MM.1S (cell line): ENCODE data around the gene CPS1.
A peak's percentile ranks its signal among the peaks of the same experiment; 100 is the strongest.

Experiments
- DNase-seq: peaks from one replicate; pipeline ENCODE4 v3.0.0-alpha.2; 2015
- H2AFZ ChIP-seq: fragments of 300-600 bp; sonication (generic); 2 replicates; pipeline ENCODE4 v1.6.0; 2016; ENCODE audit warnings: antibody characterized with exemption, low read length
- H3F3A ChIP-seq: fragments of 300-600 bp; sonication (generic); 2 replicates; pipeline ENCODE4 v1.6.1; 2016; ENCODE audit warnings: mild to moderate bottlenecking, antibody characterized with exemption, low read length, moderate library complexity, mixed read lengths; ENCODE audit not compliant: insufficient read depth
- H3K27ac ChIP-seq: fragments of 300-600 bp; sonication (generic); 2 replicates; pipeline ENCODE4 v1.5.1; 2016; ENCODE audit warnings: mild to moderate bottlenecking, low read length
- H3K27me3 ChIP-seq: fragments of 300-600 bp; sonication (generic); replicated peaks from 2 replicates; pipeline ENCODE4 v1.6.0; 2016; ENCODE audit warnings: low read length; ENCODE audit not compliant: insufficient read depth
- H3K36me3 ChIP-seq: fragments of 300-600 bp; sonication (generic); replicated peaks from 2 replicates; pipeline ENCODE4 v1.6.1; 2016; ENCODE audit warnings: mild to moderate bottlenecking, low read length, mixed read lengths; ENCODE audit not compliant: insufficient read depth
- H3K4me1 ChIP-seq: fragments of 300-600 bp; sonication (generic); 2 replicates; pipeline ENCODE4 v1.6.1; 2016; ENCODE audit warnings: low read length, mixed read lengths
- H3K4me2 ChIP-seq: fragments of 300-600 bp; sonication (generic); 2 replicates; pipeline ENCODE4 v1.6.0; 2016; ENCODE audit warnings: low read depth, low read length
- H3K4me3 ChIP-seq: fragments of 300-600 bp; sonication (generic); 2 replicates; pipeline ENCODE4 v1.5.1; 2016; ENCODE audit warnings: low read length, mixed read lengths
- H3K79me2 ChIP-seq: fragments of 300-600 bp; sonication (generic); 2 replicates; pipeline ENCODE4 v1.6.1; 2016; ENCODE audit warnings: mixed run types, low read length, mixed read lengths
- H3K9ac ChIP-seq: fragments of 300-600 bp; sonication (generic); 2 replicates; pipeline ENCODE4 v1.6.1; 2016; ENCODE audit warnings: low read length, mixed read lengths
- H3K9me2 ChIP-seq: fragments of 300-600 bp; sonication (generic); replicated peaks from 2 replicates; pipeline ENCODE4 v1.6.1; 2016; ENCODE audit warnings: mild to moderate bottlenecking, low read length, mixed read lengths; ENCODE audit not compliant: insufficient read depth
- H3K9me3 ChIP-seq: fragments of 300-600 bp; sonication (generic); replicated peaks from 2 replicates; pipeline ENCODE4 v1.6.1; 2016; ENCODE audit warnings: mild to moderate bottlenecking, low read length, mixed read lengths; ENCODE audit not compliant: insufficient read depth
- H4K20me1 ChIP-seq: fragments of 300-600 bp; sonication (generic); 2 replicates; pipeline ENCODE4 v1.6.1; 2016; ENCODE audit warnings: mild to moderate bottlenecking, low read length, moderate library complexity, mixed read lengths; ENCODE audit not compliant: insufficient read depth
- EZH2 ChIP-seq: fragments of 300-600 bp; sonication (generic); optimal IDR thresholded peaks from 2 replicates; pipeline ENCODE3; 2017; ENCODE audit warnings: low read depth, mild to moderate bottlenecking, antibody characterized with exemption, low read length, mixed read lengths
- EZH2phosphoT487 ChIP-seq: fragments of 300-600 bp; sonication (generic); IDR thresholded peaks from 2 replicates; pipeline ENCODE4 v1.6.1; 2018; ENCODE audit warnings: antibody characterized with exemption, low read length
- TF ChIP-seq, protein P1 (sequence below): fragments of 300-600 bp; sonication (generic); IDR thresholded peaks from 2 replicates; pipeline ENCODE4 v1.5.1; 2016; ENCODE audit warnings: antibody characterized with exemption, low read length, mixed read lengths

CPS1 gene

DNA sequence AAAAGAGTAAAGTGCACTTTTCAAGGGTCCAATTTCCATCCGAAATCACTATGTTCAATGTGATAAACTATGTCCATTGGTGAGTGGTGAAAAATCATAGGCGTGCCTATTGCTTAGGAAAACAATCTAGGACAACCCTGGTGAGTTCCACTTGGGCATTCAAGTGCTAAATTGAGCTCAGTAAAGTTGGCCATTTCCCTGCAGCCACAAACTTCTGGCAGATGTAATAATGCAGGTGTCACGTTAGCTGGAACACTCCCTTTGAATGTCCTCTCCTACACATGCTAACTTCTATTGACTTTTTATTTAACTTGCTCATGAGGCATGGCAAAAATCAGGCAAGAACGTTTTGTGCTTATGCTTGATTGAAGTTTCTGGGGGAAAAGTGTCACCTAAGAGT, 67.1 kb downstream of the CPS1 start:
- DNase-seq = no peak
- Histone ChIP-seq H3F3A (no peaks in the 10 kb centered on the region), H3K36me3 (no peaks in the 10 kb centered on the region), H3K9me2 (no peaks in the 10 kb centered on the region), H3K9me3 (no peaks in the 10 kb centered on the region), H3K4me1 (no peaks in the 10 kb centered on the region), H4K20me1 (no peaks in the 10 kb centered on the region), H3K79me2 (no peaks in the 10 kb centered on the region), H3K27ac (no peak overlapping the region), H3K27me3 (no peaks in the 10 kb centered on the region), H3K4me3 (no peak overlapping the region), H3K9ac (no peak overlapping the region), H3K4me2 (no peak overlapping the region), H2AFZ (no peak overlapping the region)
- no peak for TF ChIP-seq EZH2phosphoT487
- no peak for TF ChIP-seq EZH2
- TF ChIP-seq, protein P1, sequence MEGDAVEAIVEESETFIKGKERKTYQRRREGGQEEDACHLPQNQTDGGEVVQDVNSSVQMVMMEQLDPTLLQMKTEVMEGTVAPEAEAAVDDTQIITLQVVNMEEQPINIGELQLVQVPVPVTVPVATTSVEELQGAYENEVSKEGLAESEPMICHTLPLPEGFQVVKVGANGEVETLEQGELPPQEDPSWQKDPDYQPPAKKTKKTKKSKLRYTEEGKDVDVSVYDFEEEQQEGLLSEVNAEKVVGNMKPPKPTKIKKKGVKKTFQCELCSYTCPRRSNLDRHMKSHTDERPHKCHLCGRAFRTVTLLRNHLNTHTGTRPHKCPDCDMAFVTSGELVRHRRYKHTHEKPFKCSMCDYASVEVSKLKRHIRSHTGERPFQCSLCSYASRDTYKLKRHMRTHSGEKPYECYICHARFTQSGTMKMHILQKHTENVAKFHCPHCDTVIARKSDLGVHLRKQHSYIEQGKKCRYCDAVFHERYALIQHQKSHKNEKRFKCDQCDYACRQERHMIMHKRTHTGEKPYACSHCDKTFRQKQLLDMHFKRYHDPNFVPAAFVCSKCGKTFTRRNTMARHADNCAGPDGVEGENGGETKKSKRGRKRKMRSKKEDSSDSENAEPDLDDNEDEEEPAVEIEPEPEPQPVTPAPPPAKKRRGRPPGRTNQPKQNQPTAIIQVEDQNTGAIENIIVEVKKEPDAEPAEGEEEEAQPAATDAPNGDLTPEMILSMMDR = no peak

DNA sequence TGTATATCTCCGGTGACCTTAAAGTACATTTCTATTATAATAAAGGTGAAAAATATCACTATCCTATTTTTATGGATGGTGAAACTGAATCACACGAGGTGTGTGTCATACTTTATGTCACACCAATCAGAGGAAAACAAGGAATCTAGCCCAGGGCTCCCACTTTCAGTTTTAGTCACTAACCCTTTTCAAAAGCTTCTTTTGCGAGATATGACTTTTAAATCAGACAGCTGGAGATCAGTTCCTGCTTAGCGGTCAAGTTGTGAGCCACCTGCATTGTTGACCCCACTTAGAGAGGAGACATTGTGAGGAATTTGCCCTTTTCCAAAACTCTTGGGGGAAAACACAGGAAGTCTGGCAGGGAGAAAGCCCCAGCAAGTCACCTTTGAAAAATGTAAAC, 70.5 kb downstream of the CPS1 start:
- Histone ChIP-seq H3K4me2 (peak overlapping the region; percentile 22; the same call in 1 of the 2 replicates), H3K27ac (no peak overlapping the region)
- DNase-seq = peak; percentile 25

DNA sequence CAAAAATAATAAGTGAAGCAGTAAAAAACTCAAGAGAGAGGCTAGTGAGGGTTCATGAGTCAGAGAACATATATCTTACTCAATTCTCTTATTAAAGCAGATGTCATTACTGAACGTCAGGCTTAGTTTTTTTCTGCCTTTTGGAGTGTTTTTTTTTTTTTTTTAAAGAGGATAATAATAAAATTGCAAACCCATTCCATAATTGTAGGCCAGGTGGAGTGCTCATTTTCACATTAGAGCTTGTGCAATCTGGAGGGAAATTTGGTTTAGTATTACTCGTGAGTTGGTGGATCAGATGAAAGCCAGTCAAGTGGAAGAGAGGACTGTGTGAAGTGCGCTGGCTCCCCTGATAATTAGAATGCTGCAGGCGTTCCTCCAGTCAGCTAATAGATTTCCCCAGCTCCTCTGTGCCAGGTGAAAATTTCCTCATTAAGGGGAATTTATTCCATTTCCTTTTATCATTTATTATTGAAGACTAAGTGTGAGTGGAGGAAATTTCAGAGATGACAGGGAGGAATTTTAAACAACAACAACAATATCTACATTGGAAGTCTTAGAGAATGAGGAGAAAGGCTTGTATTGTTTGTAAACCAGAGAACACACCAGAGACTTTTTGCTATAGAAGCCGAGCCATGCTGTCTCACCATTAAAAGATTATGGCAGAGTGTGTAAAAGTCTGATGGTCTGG, 74.6 kb downstream of the CPS1 start:
- no peaks in the 10 kb centered on the region for H3K9me2 ChIP-seq
- no peaks in the 10 kb centered on the region for H3K27me3 ChIP-seq
- no peaks in the 10 kb centered on the region for H4K20me1 ChIP-seq
- no peaks in the 10 kb centered on the region for H3K36me3 ChIP-seq
- TF ChIP-seq, protein P1 = no peak
- TF ChIP-seq EZH2 (no peak), EZH2phosphoT487 (no peak)
- DNase-seq = no peak
- no peak overlapping the region for H2AFZ ChIP-seq
- no peak overlapping the region for H3K4me2 ChIP-seq
- H3K27ac ChIP-seq = no peak overlapping the region
- H3K79me2 ChIP-seq = no peaks in the 10 kb centered on the region
- no peaks in the 10 kb centered on the region for H3K9me3 ChIP-seq
- no peak overlapping the region for H3K9ac ChIP-seq
- no peak overlapping the region for H3K4me3 ChIP-seq
- no peaks in the 10 kb centered on the region for H3F3A ChIP-seq
- no peaks in the 10 kb centered on the region for H3K4me1 ChIP-seq

More for the DNA sequence above, 70.5 kb downstream of the CPS1 start:
- Histone ChIP-seq H3K9ac (no peak overlapping the region), H3K4me1 (no peaks in the 10 kb centered on the region), H2AFZ (no peak overlapping the region), H3K9me3 (no peaks in the 10 kb centered on the region), H3K9me2 (no peaks in the 10 kb centered on the region), H3K79me2 (no peaks in the 10 kb centered on the region), H3F3A (no peaks in the 10 kb centered on the region), H3K36me3 (no peaks in the 10 kb centered on the region), H4K20me1 (no peaks in the 10 kb centered on the region), H3K4me3 (no peak overlapping the region), H3K27me3 (no peaks in the 10 kb centered on the region)
- TF ChIP-seq, protein P1 = no peak
- TF ChIP-seq EZH2 (no peak), EZH2phosphoT487 (no peak)
